Astrocyte of the spinal cord (primary cell): ENCODE results near the gene ZNF444.

Source experiments
- DNase-seq: peaks from one replicate; pipeline ENCODE4 v3.0.0; 2011; ENCODE audit warnings: low read depth, low spot score
- H3K4me3 ChIP-seq: 2 replicates; pipeline ENCODE4 v1.5.1; 2011; ENCODE audit warnings: low read depth, mild to moderate bottlenecking, low read length, moderate library complexity
- CTCF ChIP-seq: IDR thresholded peaks from 2 replicates; pipeline ENCODE4 v1.5.1; 2012; ENCODE audit warnings: low read depth, mild to moderate bottlenecking, low read length, inconsistent platforms
- in situ Hi-C: cut with HindIII; loops from 2 replicates; pipeline ENCODE4 v1.10.0; 2017; ENCODE audit warnings: low sequenced_read_pairs

The ZNF444 gene

GRCh38 chr19:56159622-56160271 lies 18.7 kb downstream of the ZNF444 start:
- no peak overlapping the region for H3K4me3 ChIP-seq
- no peak for TF ChIP-seq CTCF
- DNase-seq: no peak
- in situ Hi-C loops: no loop called here

GRCh38 chr19:56161534-56161933 lies 20.4 kb downstream of the ZNF444 start:
- in situ Hi-C loops: no loop called here
- DNase-seq: no peak
- H3K4me3 ChIP-seq: no peak overlapping the region
- TF ChIP-seq CTCF: no peak

- H3K4me3 ChIP-seq: no peak overlapping the region
- in situ Hi-C loops: no loop called here
- peak; percentile 19 for DNase-seq
- no peak for TF ChIP-seq CTCF
Observed at GRCh38 chr19:56162258-56162657, 21.2 kb downstream of the ZNF444 start.

DNA sequence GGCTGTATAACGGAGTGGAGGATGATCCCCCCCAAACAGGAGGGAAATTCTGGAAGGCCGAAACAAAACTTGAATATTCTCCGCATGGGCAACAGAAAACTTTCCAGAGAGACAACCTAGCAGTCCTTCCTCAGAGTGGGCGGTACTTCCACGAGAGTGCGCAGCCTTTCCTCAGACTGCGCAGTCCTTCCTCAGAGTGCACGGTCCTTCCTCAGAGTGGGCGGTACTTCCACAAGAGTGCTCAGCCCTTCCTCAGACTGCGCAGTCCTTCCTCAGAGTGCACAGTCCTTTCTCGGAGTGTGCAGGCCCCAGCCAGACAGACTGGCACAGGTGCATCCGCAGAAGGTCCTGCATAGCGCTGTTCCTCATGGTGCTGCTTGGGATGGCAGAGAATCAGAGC lies 22.0 kb downstream of the ZNF444 start:
- in situ Hi-C loops: no loop called here
- DNase-seq: no peak
- TF ChIP-seq CTCF: no peak

GRCh38 chr19:56167064-56167578 lies 26.0 kb downstream of the ZNF444 start:
- H3K4me3 ChIP-seq: no peak overlapping the region
- in situ Hi-C loops: no loop called here
- no peak for DNase-seq
- no peak for TF ChIP-seq CTCF

More for the DNA sequence above, 22.0 kb downstream of the ZNF444 start:
- H3K4me3 ChIP-seq: no peak overlapping the region

DNA sequence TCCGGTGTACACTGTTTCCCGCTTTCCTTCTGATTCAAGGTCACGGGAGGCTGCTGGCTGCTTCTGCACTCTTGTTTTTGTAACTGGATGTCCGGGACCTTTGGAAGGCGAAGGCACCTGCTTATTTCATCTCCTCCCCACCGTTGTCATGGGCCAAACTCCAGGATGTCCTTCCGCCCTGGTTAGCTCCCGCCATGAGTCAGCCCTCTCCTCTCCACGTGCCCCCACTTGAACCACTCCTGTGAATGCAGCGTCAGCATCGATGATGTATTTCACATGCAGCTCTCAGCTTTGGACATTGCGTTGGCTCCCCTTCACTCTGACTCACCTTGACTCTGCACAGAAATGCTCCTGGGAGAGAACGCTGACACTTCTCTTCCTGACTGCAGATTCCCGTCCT lies 29.2 kb downstream of the ZNF444 start:
- H3K4me3 ChIP-seq: no peak overlapping the region
- no peak for TF ChIP-seq CTCF
- in situ Hi-C loops: no loop called here
- peak; percentile 50 for DNase-seq
